Measurements from ENCODE around the gene MASTL.

MASTL gene

DNA sequence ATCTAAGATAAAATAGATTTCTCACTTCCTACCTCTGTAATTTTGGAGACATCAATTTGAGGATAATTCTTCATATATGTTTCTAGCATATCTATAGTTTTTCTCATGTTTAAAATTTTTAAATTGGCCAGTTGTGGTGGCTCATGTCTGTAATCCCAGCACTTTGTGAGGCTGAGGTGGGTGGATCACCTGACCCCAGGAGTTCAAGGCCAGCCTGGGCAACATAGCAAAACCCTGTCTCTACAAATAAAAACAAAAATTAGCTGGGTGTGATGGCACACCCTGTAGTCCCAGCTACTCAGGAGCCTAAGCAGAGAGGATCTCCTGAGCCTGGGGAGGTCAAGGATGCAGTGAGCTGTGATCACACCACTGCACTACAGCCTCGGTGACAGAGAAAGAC, 80.6 kb downstream of the MASTL start:
- Histone ChIP-seq H3K4me1 (ENCODE audit: low read length) (no peaks in the 10 kb centered on the region), H3K27me3 (replicated peaks; ENCODE audit: insufficient read depth, low read length) (no peaks in the 10 kb centered on the region), H3K9me2 (replicated peaks; ENCODE audit: insufficient read depth, low read length) (no peaks in the 10 kb centered on the region), H3K4me3 (ENCODE audit: low read length) (no peak overlapping the region), H3K27ac (ENCODE audit: low read length) (no peak overlapping the region), H2AFZ (ENCODE audit: low read length) (no peak overlapping the region), H3K9ac (ENCODE audit: low read length) (no peak overlapping the region), H4K20me1 (ENCODE audit: insufficient read depth, low read length) (no peaks in the 10 kb centered on the region), H3F3A (ENCODE audit: insufficient read depth, low read length) (peaks cover 7% of the 10 kb centered on the region; the same call in 1 of the 2 replicates), H3K9me3 (replicated peaks; ENCODE audit: insufficient read depth, low read length) (no peaks in the 10 kb centered on the region), H3K36me3 (replicated peaks; ENCODE audit: insufficient read depth, low read length) (no peaks in the 10 kb centered on the region), H3K4me2 (ENCODE audit: low read depth, low read length) (no peak overlapping the region), H3K79me2 (ENCODE audit: low read length) (peaks cover 24% of the 10 kb centered on the region)
- no peak for DNase-seq
- no peak for TF ChIP-seq EZH2phosphoT487 (IDR thresholded peaks at IDR 0.05; ENCODE audit: low read length)
- TF ChIP-seq CTCF (IDR thresholded peaks at IDR 0.05; ENCODE audit: low read length), result no peak
- TF ChIP-seq EZH2 (optimal IDR thresholded peaks at IDR 0.05; ENCODE audit: low read depth, low read length), result no peak

Measured in MM.1S (cell line).